ENCODE results near the gene EDA. TPM values are rescaled to one million over a fixed set of nuclear protein-coding genes. Genes with fewer than 3 reads are reported as not detected.

Gene EDA
- 1 to 10 TPM; 3.6 to 4.6 TPM for total RNA-seq

GRCh38 chrX:69615779-69616456 is at the start of gene EDA:
Gene EDA (plus strand): TSS chrX:69616113.
- no peaks in the 10 kb centered on the region for H3K36me3 Mint-ChIP-seq
- DNase-seq (ENCODE audit: low spot score in 2 of 2) (peak; percentile 70 to 78), ATAC-seq (peak; percentile 94 to 95)
- H3K27ac Mint-ChIP-seq = no peak within 1 kb of the TSS
- no peaks in the 10 kb centered on the region for H3K9me3 Mint-ChIP-seq

- Mint-ChIP-seq H3K36me3 (no peaks in the 10 kb centered on the region), H3K27ac (no peak overlapping the region), H3K9me3 (no peaks in the 10 kb centered on the region)
- ATAC-seq (no peak), DNase-seq (ENCODE audit: low spot score in 2 of 2) (no peak)
Observed at GRCh38 chrX:69568828-69569227, 47.1 kb upstream of the EDA start.

- H3K9me3 Mint-ChIP-seq = no peaks in the 10 kb centered on the region
- no peak overlapping the region for H3K27ac Mint-ChIP-seq
- H3K36me3 Mint-ChIP-seq = no peaks in the 10 kb centered on the region
- DNase-seq (ENCODE audit: low spot score in 2 of 2) (no peak), ATAC-seq (no peak)
Observed at GRCh38 chrX:69597399-69597798, 18.5 kb upstream of the EDA start.

GRCh38 chrX:69600182-69600581 is 15.7 kb upstream of the EDA start:
- DNase-seq (ENCODE audit: low spot score in 2 of 2) (no peak), ATAC-seq (no peak)
- Mint-ChIP-seq H3K27ac (no peak overlapping the region), H3K9me3 (no peaks in the 10 kb centered on the region), H3K36me3 (no peaks in the 10 kb centered on the region)

- ATAC-seq (no peak), DNase-seq (ENCODE audit: low spot score in 2 of 2) (no peak)
- H3K9me3 Mint-ChIP-seq = no peaks in the 10 kb centered on the region
- H3K36me3 Mint-ChIP-seq = no peaks in the 10 kb centered on the region
- no peak overlapping the region for H3K27ac Mint-ChIP-seq
Observed at GRCh38 chrX:69603566-69604194, 12.2 kb upstream of the EDA start.

- no peaks in the 10 kb centered on the region for H3K36me3 Mint-ChIP-seq
- no peaks in the 10 kb centered on the region for H3K9me3 Mint-ChIP-seq
- ATAC-seq = no peak
- no peak for DNase-seq (ENCODE audit: low spot score in 2 of 2)
- no peak overlapping the region for H3K27ac Mint-ChIP-seq
Observed at GRCh38 chrX:69605521-69605920, 10.4 kb upstream of the EDA start.

GRCh38 chrX:69607616-69608015 is 8.3 kb upstream of the EDA start:
- H3K9me3 Mint-ChIP-seq = no peaks in the 10 kb centered on the region
- ATAC-seq (peak in 1 of 2 donors; percentile 85), DNase-seq (ENCODE audit: low spot score in 2 of 2) (no peak)
- H3K27ac Mint-ChIP-seq = no peak overlapping the region
- no peaks in the 10 kb centered on the region for H3K36me3 Mint-ChIP-seq

GRCh38 chrX:69613946-69614345 is 2.0 kb upstream of the EDA start:
- Mint-ChIP-seq H3K27ac (no peak overlapping the region), H3K9me3 (no peaks in the 10 kb centered on the region), H3K36me3 (no peaks in the 10 kb centered on the region)
- no peak for ATAC-seq
- DNase-seq (ENCODE audit: low spot score in 2 of 2) = no peak

- no peak for DNase-seq (ENCODE audit: low spot score in 2 of 2)
- Mint-ChIP-seq H3K9me3 (no peaks in the 10 kb centered on the region), H3K27ac (no peak overlapping the region), H3K36me3 (no peaks in the 10 kb centered on the region)
- no peak for ATAC-seq
Observed at GRCh38 chrX:69614886-69615285, 1.0 kb upstream of the EDA start.

- H3K9me3 Mint-ChIP-seq = no peaks in the 10 kb centered on the region
- DNase-seq (ENCODE audit: low spot score in 2 of 2) (no peak), ATAC-seq (no peak)
- H3K27ac Mint-ChIP-seq = no peak overlapping the region
- no peaks in the 10 kb centered on the region for H3K36me3 Mint-ChIP-seq
Observed at GRCh38 chrX:69615342-69615741, 571 bp upstream of the EDA start.

- ATAC-seq (peak; percentile 18 to 42), DNase-seq (ENCODE audit: low spot score in 2 of 2) (peak in 1 of 2 donors; percentile 51)
- Mint-ChIP-seq H3K27ac (no peak overlapping the region), H3K36me3 (no peaks in the 10 kb centered on the region), H3K9me3 (no peaks in the 10 kb centered on the region)
Observed at GRCh38 chrX:69616457-69617203, 717 bp downstream of the EDA start.

GRCh38 chrX:69618803-69619202 is 2.9 kb downstream of the EDA start:
- DNase-seq (ENCODE audit: low spot score in 2 of 2) = no peak
- Mint-ChIP-seq H3K27ac (no peak overlapping the region), H3K36me3 (peaks cover 0 to 4% of the 10 kb centered on the region in 2 donors), H3K9me3 (no peaks in the 10 kb centered on the region)
- ATAC-seq = no peak

- H3K27ac Mint-ChIP-seq = no peak overlapping the region
- H3K36me3 Mint-ChIP-seq = peaks cover 5 to 14% of the 10 kb centered on the region in 2 donors
- peak in 1 of 2 donors; percentile 57 for ATAC-seq
- DNase-seq (ENCODE audit: low spot score in 2 of 2) = no peak
- peaks cover 0 to 18% of the 10 kb centered on the region in 2 donors for H3K9me3 Mint-ChIP-seq
Observed at GRCh38 chrX:69626129-69626528, 10.2 kb downstream of the EDA start.

- DNase-seq (ENCODE audit: low spot score in 2 of 2) (no peak), ATAC-seq (peak; percentile 66 to 77)
- Mint-ChIP-seq H3K27ac (no peak overlapping the region), H3K9me3 (peaks cover 0 to 18% of the 10 kb centered on the region in 2 donors), H3K36me3 (peaks cover 5 to 14% of the 10 kb centered on the region in 2 donors)
Observed at GRCh38 chrX:69627744-69628143, 11.8 kb downstream of the EDA start.

- ATAC-seq (peak in 1 of 2 donors; percentile 63), DNase-seq (ENCODE audit: low spot score in 2 of 2) (no peak)
- Mint-ChIP-seq H3K36me3 (no peaks in the 10 kb centered on the region), H3K9me3 (peaks cover 0 to 8% of the 10 kb centered on the region in 2 donors), H3K27ac (no peak overlapping the region)
Observed at GRCh38 chrX:69630147-69630546, 14.2 kb downstream of the EDA start.

- DNase-seq (ENCODE audit: low spot score in 2 of 2) (no peak), ATAC-seq (no peak)
- Mint-ChIP-seq H3K9me3 (peaks cover 16 to 18% of the 10 kb centered on the region in 2 donors), H3K36me3 (peaks cover 7 to 21% of the 10 kb centered on the region in 2 donors), H3K27ac (no peak overlapping the region)
Observed at GRCh38 chrX:69664693-69665092, 48.8 kb downstream of the EDA start.

GRCh38 chrX:69670001-69670555 is 54.2 kb downstream of the EDA start:
- no peak for DNase-seq (ENCODE audit: low spot score in 2 of 2)
- H3K36me3 Mint-ChIP-seq = peaks cover 15 to 21% of the 10 kb centered on the region in 2 donors
- ATAC-seq = no peak
- peaks cover 13 to 20% of the 10 kb centered on the region in 2 donors for H3K9me3 Mint-ChIP-seq
- no peak overlapping the region for H3K27ac Mint-ChIP-seq

All from activated naive CD4-positive, alpha-beta T cell treated with anti-CD3 and anti-CD28 coated beads, Interleukin-2, amount 50 U/mL, for 72 hours (primary cell).